Karpas-422 (cell line): Measurements from ENCODE around the gene EXO1. TPM values are rescaled to one million over a fixed set of nuclear protein-coding genes. Genes with fewer than 3 reads are reported as not detected.

Experiments
- DNase-seq: peaks from one replicate; pipeline ENCODE4 v3.0.0-alpha.2; 2015
- H2AFZ ChIP-seq: fragments of 200-600 bp; sonication (generic); 2 replicates; pipeline ENCODE4 v1.6.1; 2014; ENCODE audit warnings: antibody characterized with exemption, low read length, mixed read lengths
- H3K27ac ChIP-seq: fragments of 200-600 bp; sonication (generic); 2 replicates; pipeline ENCODE4 v1.5.1; 2014; ENCODE audit warnings: mild to moderate bottlenecking, low read length, moderate library complexity
- H3K27me3 ChIP-seq: fragments of 200-600 bp; sonication (generic); 2 replicates; pipeline ENCODE4 v1.6.1; 2014; ENCODE audit warnings: low read length, mixed read lengths
- H3K36me3 ChIP-seq: fragments of 200-600 bp; sonication (generic); 2 replicates; pipeline ENCODE4 v1.6.1; 2014; ENCODE audit warnings: low read length, mixed read lengths; ENCODE audit not compliant: insufficient read depth
- H3K4me1 ChIP-seq: fragments of 200-600 bp; sonication (generic); 2 replicates; pipeline ENCODE4 v1.6.1; 2014; ENCODE audit warnings: mild to moderate bottlenecking, low read length, mixed read lengths
- H3K4me2 ChIP-seq: fragments of 200-600 bp; sonication (generic); 2 replicates; pipeline ENCODE4 v1.6.1; 2014; ENCODE audit warnings: low read length, low read depth, mild to moderate bottlenecking; ENCODE audit not compliant: poor library complexity, severe bottlenecking
- H3K4me3 ChIP-seq: fragments of 200-600 bp; sonication (generic); 2 replicates; pipeline ENCODE4 v1.5.1; 2014; ENCODE audit warnings: mild to moderate bottlenecking, antibody characterized with exemption, low read length, mixed read lengths
- H3K79me2 ChIP-seq: fragments of 200-600 bp; sonication (generic); 2 replicates; pipeline ENCODE4 v1.6.1; 2014; ENCODE audit warnings: mild to moderate bottlenecking, low read length, mixed read lengths
- H3K9ac ChIP-seq: fragments of 200-600 bp; sonication (generic); 2 replicates; pipeline ENCODE4 v1.6.0; 2014; ENCODE audit warnings: low read length
- H3K9me2 ChIP-seq: fragments of 200-600 bp; sonication (generic), shearing (Covaris generic); replicated peaks from 2 replicates; pipeline ENCODE4 v1.6.0; 2014; ENCODE audit warnings: mild to moderate bottlenecking, low read length, moderate library complexity; ENCODE audit not compliant: insufficient read depth
- H3K9me3 ChIP-seq: fragments of 300-700, 200-600 bp; sonication (generic); 2 replicates; pipeline ENCODE4 v1.6.1; 2014; ENCODE audit warnings: low read length, mixed read lengths
- H4K20me1 ChIP-seq: fragments of 200-600 bp; sonication (generic); 2 replicates; pipeline ENCODE4 v1.6.1; 2014; ENCODE audit warnings: mild to moderate bottlenecking, antibody characterized with exemption, low read length, low read depth; ENCODE audit not compliant: insufficient read depth
- total RNA-seq: library from RNA; depleted of rRNA; stranded (reverse); fragments of >200 nt; shearing (Covaris generic); gene quantifications from 2 replicates; pipeline ENCODE4 v1.2.3, GENCODE V29; 2014; ENCODE audit warnings: low replicate concordance

EXO1 gene
- total RNA-seq, 1 experiment from 2014 or later: 14.2 TPM

DNA sequence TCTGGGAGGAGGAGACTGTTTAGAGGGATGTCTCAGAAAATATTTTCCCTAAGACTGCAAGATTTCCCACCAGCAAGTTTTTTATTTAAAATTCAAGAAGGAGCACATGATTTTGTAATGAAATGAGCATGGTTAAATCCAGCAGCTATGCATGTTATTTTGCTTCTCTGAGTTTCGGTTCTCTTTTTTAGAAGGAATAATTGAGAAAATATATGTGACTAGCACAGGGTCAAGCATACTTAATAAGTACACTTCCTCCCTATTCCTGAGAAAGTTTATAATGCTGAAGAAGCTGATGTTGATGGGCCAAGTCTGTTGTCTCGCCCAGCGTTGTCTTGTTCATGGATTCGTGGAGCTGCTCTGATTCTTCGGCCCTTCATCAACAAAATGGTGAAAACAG lies 51.2 kb downstream of the EXO1 start:
- no peaks in the 10 kb centered on the region for H4K20me1 ChIP-seq
- H3K79me2 ChIP-seq: no peaks in the 10 kb centered on the region
- no peaks in the 10 kb centered on the region for H3K27me3 ChIP-seq
- DNase-seq: peak; percentile 51
- no peak overlapping the region for H3K4me2 ChIP-seq
- no peaks in the 10 kb centered on the region for H3K36me3 ChIP-seq
- H3K9ac ChIP-seq: no peak overlapping the region
- 0 out of 2 replicates have a peak overlapping the region, but pooled peaks have one; percentile 32 for H3K27ac ChIP-seq
- H3K9me3 ChIP-seq: no peaks in the 10 kb centered on the region
- no peak overlapping the region for H2AFZ ChIP-seq
- peaks cover 16% of the 10 kb centered on the region for H3K4me1 ChIP-seq
- H3K4me3 ChIP-seq: no peak overlapping the region
- no peaks in the 10 kb centered on the region for H3K9me2 ChIP-seq

DNA sequence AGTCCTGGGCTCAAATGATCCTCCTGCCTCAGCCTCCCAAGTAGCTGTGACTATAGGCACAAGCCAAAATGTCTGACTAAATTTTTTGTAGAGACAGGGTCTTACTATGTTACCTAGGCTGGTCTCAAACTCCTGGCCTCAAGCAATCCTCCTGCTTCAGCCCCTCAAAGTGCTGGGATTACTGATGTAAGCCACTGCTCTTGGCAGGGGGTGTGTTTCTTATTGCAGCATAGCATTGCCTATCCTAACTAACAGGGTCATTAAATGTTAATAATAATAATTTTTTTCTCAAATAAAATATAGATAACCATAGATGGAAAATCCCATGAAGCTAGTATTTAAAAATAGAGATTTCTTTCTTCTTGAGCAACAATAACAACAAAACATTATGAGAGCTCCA lies 52.4 kb downstream of the EXO1 start:
- H3K9me2 ChIP-seq: no peaks in the 10 kb centered on the region
- no peak overlapping the region for H3K27ac ChIP-seq
- H3K27me3 ChIP-seq: no peaks in the 10 kb centered on the region
- H3K4me2 ChIP-seq: no peak overlapping the region
- no peaks in the 10 kb centered on the region for H4K20me1 ChIP-seq
- H2AFZ ChIP-seq: no peak overlapping the region
- no peak overlapping the region for H3K4me3 ChIP-seq
- H3K9ac ChIP-seq: no peak overlapping the region
- H3K79me2 ChIP-seq: no peaks in the 10 kb centered on the region
- H3K36me3 ChIP-seq: no peaks in the 10 kb centered on the region
- DNase-seq: no peak
- peaks cover 16% of the 10 kb centered on the region for H3K4me1 ChIP-seq
- H3K9me3 ChIP-seq: no peaks in the 10 kb centered on the region

DNA sequence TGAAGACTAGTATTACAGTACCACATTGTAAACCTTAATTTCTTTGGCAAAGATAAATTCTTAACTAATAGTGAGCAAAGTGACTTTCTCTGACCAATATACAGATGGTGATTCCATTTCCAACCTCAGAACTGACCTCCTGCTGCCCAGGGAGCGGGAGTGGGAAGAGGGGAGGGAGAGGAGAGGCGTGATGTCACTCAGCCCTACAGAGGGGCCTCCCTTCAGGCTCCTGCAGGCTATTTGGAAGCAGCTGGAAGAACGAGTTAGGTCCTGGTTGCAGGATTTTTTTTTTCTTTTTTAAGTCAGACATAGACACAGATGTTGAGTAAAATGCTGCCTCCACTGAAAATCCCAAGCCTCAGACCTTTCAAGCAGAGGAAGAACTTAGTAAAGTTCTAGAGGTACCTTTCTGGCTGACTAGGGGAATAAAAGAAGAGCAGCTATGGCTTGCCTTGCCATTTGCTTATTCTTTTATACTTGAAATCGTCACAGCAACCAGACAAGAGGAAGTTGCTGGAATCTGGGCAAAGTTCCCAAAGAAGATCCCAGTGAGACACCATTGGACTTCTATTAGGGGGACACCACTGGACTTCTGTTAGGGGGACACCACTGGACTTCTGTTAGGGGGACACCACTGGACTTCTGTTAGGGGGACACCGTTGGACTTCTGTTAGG lies 54.5 kb downstream of the EXO1 start:
- H3K9me3 ChIP-seq: no peaks in the 10 kb centered on the region
- H3K9me2 ChIP-seq: no peaks in the 10 kb centered on the region
- H3K27ac ChIP-seq: no peak overlapping the region
- H2AFZ ChIP-seq: no peak overlapping the region
- peaks cover 16% of the 10 kb centered on the region for H3K4me1 ChIP-seq
- H3K9ac ChIP-seq: no peak overlapping the region
- H3K36me3 ChIP-seq: no peaks in the 10 kb centered on the region
- H4K20me1 ChIP-seq: no peaks in the 10 kb centered on the region
- no peaks in the 10 kb centered on the region for H3K27me3 ChIP-seq
- H3K4me2 ChIP-seq: no peak overlapping the region
- no peak for DNase-seq
- H3K4me3 ChIP-seq: no peak overlapping the region
- no peaks in the 10 kb centered on the region for H3K79me2 ChIP-seq

DNA sequence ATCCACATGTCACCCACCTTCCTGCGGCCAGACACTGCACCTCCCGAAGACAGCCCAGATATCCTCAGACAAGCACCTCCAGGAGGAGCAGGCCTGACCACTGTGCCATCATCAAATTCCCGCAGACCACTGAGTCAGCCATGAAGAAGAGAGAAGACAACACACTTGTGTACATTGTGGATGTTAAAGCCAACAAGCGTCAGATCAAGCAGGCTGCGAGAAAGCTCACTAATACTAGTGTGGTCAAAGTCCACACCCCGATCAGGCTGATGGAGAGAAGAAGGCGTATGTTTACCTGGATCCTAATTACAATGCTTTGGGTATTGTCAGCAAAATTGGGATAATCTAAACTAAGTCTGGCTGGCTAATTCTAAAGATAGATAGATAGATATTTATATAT lies 68.2 kb downstream of the EXO1 start:
- H3K4me1 ChIP-seq: no peaks in the 10 kb centered on the region
- no peak overlapping the region for H3K4me3 ChIP-seq
- H3K9me2 ChIP-seq: no peaks in the 10 kb centered on the region
- H3K27me3 ChIP-seq: no peaks in the 10 kb centered on the region
- H3K79me2 ChIP-seq: no peaks in the 10 kb centered on the region
- no peak overlapping the region for H3K4me2 ChIP-seq
- no peaks in the 10 kb centered on the region for H3K36me3 ChIP-seq
- H3K9me3 ChIP-seq: no peaks in the 10 kb centered on the region
- no peak overlapping the region for H2AFZ ChIP-seq
- H3K27ac ChIP-seq: no peak overlapping the region
- H3K9ac ChIP-seq: no peak overlapping the region
- no peaks in the 10 kb centered on the region for H4K20me1 ChIP-seq
- no peak for DNase-seq

GRCh38 chr1:241917487-241917886 lies 69.5 kb downstream of the EXO1 start:
- no peak overlapping the region for H3K4me3 ChIP-seq
- H3K4me1 ChIP-seq: no peaks in the 10 kb centered on the region
- H3K27me3 ChIP-seq: no peaks in the 10 kb centered on the region
- no peaks in the 10 kb centered on the region for H3K9me3 ChIP-seq
- no peaks in the 10 kb centered on the region for H3K36me3 ChIP-seq
- H3K79me2 ChIP-seq: no peaks in the 10 kb centered on the region
- H3K27ac ChIP-seq: no peak overlapping the region
- DNase-seq: no peak
- H3K9me2 ChIP-seq: no peaks in the 10 kb centered on the region
- H3K9ac ChIP-seq: no peak overlapping the region
- H4K20me1 ChIP-seq: no peaks in the 10 kb centered on the region
- H2AFZ ChIP-seq: no peak overlapping the region
- no peak overlapping the region for H3K4me2 ChIP-seq

DNA sequence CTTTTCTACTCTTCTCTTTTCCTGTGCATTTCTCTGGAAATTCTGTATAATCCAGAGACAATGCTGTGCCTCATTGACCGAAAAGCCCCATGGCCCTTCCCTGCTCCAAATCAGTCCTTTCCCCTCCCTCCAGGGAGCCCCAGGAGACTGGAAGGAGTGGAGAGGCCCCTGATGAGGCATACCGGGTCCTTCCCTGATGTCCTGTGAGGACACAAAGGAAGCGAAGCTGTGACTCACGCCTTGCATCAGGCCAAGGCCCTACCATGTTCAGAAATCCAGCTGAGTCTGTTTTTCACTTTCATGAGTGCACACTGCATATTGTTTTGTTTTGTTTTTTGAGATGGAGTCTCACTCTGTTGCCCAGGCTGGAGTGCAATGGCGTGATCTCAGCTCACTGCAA lies 70.9 kb downstream of the EXO1 start:
- H3K4me3 ChIP-seq: no peak overlapping the region
- H3K9ac ChIP-seq: no peak overlapping the region
- no peaks in the 10 kb centered on the region for H4K20me1 ChIP-seq
- no peak overlapping the region for H3K4me2 ChIP-seq
- H3K27ac ChIP-seq: no peak overlapping the region
- no peak for DNase-seq
- H3K9me2 ChIP-seq: no peaks in the 10 kb centered on the region
- H3K9me3 ChIP-seq: no peaks in the 10 kb centered on the region
- no peaks in the 10 kb centered on the region for H3K36me3 ChIP-seq
- H3K27me3 ChIP-seq: no peaks in the 10 kb centered on the region
- H3K4me1 ChIP-seq: no peaks in the 10 kb centered on the region
- no peak overlapping the region for H2AFZ ChIP-seq
- no peaks in the 10 kb centered on the region for H3K79me2 ChIP-seq

GRCh38 chr1:241924080-241924808 lies 76.2 kb downstream of the EXO1 start:
- Histone ChIP-seq H2AFZ (no peak overlapping the region), H3K79me2 (no peaks in the 10 kb centered on the region), H3K4me1 (no peaks in the 10 kb centered on the region), H4K20me1 (no peaks in the 10 kb centered on the region), H3K36me3 (no peaks in the 10 kb centered on the region), H3K9me3 (no peaks in the 10 kb centered on the region), H3K4me3 (no peak overlapping the region), H3K27ac (no peak overlapping the region), H3K9me2 (no peaks in the 10 kb centered on the region), H3K27me3 (no peaks in the 10 kb centered on the region), H3K9ac (no peak overlapping the region), H3K4me2 (no peak overlapping the region)
- no peak for DNase-seq

DNA sequence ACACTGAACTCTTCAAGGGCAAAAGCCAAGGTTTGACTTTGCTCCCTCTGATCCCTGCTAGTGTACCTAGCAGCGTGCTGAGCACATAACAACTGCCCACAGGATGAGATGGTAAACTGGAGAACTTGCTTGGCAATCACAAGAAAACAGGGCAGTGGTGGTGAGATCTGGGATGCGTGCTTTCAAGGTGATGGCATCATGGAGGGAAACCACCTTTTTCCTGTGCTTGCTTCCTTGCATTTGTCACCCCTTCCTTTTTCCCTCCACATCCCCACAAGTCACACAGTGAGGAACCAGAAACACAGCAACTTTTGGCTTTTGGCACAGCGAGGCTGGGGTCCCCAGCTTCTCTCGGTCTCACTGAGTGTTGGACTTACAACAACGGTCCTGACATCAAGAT lies 78.1 kb downstream of the EXO1 start:
- Histone ChIP-seq H3K4me2 (no peak overlapping the region), H3K36me3 (no peaks in the 10 kb centered on the region), H2AFZ (no peak overlapping the region), H3K4me3 (no peak overlapping the region), H3K9me2 (no peaks in the 10 kb centered on the region), H3K27ac (no peak overlapping the region), H4K20me1 (no peaks in the 10 kb centered on the region), H3K9ac (no peak overlapping the region), H3K9me3 (no peaks in the 10 kb centered on the region), H3K27me3 (no peaks in the 10 kb centered on the region), H3K4me1 (no peaks in the 10 kb centered on the region), H3K79me2 (no peaks in the 10 kb centered on the region)
- no peak for DNase-seq
